NCI-H146 (cell line): ENCODE data around the gene SPNS2.

Experiments
- DNase-seq: peaks from one replicate; lab custom pipeline; 2025; lab: John Stamatoyannopoulos, UW

Gene SPNS2

DNA sequence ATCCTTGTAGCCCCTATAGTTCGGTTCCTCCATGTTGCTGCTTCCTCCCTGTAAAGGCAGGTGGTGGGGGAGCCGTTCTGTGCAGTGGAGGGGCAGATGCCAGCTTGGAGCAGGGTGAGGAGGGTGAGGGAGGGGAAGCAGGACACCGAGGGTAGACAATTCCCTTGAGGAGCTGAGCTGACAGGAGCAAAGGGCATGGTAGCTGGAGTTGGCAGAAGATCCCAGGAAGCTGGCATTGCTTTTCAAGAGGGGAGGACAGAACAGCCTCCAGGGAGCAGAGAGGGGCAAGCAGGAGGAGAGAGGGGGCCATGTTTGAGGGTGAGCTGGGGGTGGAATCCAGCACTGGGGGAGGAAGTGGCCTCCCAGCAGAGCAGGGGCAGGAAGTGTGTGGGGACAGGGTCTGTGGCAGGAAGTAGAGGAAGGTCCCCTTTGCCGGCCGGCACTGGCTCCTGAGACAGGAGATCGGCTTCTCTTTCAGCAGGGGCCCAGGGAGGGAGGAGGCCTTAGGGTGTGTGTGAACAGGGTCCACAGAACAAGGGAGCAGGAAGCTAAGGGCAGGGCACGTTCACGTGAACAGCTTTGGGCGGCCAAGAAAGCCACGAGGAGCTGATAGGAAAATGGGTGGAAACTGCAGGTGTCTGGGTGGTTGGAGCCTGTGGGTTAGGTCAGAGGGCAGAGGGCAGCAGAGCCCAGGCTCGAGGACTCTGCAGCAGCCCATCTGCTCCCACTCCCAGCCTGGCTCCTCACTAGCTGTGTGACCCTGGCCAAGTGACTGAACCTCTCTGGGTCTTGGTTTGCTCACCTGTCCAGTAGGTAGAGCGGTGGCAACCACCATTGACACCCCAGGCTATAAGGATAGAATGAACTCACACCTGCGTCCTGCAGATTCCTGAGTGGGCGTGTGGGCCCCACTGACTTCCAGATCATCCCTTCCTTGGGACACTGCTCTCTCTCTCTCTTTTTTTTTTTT is 17.5 kb upstream of the SPNS2 start:
- no peak for DNase-seq

DNA sequence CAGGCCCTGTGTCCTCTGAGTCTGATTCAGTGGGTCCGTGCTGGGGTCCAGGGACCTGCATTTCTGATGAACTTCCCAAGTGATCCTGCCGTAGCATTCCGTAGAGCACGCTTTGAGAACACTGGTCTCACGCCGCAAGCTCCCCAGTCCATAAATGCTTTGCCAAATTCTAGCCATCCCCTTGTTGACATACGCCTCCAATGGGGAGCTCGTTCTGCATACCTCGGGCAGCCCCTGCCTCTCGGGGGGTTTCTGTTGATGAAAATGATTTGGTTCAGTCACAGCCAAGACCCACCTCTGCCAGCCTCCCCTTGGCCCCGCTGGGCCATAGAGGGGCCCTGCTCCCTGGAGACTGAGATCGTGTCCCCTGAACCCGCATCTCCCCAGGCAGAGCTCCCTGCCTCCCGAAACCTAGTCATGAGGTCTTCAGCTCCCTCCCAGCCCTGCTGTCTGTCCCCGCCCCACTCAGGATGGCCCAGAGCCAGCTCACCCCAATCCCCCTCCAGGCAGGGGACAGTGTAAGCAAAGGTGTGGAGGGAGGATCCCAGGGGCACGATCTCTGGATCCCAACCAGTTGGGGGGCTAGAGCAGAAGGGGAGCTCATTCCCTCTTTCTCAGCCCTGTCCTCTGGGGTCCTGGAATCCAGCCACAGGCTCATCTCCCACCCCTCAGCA is 16.2 kb upstream of the SPNS2 start:
- DNase-seq = no peak

DNA sequence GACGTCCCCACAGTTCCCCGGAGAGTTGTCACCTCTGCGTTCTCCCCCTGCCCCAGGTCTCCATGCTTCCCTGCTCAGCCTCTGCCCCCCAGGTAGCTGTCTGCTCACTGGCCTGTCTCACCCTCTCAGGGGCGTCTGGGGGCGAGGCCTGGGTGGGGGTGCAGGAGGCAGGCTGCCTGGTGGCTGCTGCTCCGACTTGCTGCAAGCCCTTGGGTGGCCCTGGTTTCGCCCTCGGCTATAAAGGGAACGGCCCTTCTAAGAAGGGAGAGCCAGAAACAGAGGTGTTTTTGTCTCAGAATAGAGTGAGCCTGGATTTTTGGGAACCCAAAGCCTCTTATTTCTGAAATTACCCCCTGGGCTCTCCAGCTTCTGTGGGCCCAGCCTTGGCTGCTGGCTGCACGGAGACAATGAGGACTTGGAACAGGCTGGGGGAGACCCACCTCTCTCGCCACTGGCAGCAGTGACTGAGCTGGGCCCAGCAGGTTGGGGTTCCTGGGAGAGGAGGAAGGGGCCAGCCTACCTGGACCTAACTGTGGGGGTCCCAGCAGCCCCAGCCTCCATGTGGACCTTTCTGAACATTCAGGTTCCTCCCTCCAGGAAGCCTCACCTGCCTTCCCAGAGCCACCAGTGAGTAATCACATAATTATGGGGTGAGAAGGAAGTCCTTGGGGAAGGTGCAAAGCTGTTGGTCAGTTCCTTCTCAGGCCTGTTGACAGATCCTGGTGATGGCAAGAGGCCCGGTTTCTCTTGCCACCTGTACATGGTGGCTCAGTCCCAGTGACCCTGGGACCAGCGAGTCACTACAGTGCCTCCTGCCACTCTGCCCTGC is 15.5 kb upstream of the SPNS2 start:
- DNase-seq = peak; percentile 64

DNA sequence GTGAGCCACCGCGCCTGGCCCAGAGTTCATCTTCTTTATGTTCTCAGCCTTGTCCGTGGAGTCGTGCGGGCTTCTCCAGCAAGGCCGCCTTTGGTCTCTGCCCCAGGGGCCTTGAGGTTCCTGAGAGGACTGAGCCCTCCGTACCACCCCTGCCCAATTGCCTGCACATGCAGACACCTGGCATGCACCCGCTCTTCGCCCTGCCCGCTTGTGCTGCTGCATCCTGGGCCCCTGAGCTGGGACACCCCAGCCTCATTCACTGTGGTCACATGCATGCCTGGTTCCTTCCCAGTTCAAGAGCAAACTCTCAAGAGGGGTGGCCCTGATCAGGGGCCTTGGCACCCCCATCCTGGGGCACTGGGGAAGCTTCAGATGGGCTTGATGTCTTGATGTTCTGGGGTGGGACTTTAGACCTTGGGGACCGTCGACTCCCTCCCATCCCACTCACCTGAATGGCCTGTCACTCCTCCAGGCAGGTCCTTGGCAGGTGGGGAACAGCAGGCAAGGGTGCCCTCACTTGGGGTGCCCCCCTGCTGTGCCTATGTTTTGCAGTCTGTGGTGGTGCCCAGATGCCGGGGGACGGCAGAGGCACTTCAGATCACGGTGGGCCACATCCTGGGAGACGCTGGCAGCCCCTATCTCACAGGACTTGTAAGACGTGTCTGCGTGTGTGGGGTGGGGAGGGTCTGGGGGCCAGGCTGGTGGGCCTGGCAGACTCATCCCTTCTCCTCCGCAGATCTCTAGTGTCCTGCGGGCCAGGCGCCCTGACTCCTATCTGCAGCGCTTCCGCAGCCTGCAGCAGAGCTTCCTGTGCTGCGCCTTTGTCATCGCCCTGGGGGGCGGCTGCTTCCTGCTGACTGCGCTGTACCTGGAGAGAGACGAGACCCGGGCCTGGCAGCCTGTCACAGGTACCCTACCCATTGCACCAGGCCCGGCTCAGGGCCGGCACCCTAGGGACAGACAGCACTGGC is 12.7 kb upstream of the SPNS2 start:
- DNase-seq = no peak

DNA sequence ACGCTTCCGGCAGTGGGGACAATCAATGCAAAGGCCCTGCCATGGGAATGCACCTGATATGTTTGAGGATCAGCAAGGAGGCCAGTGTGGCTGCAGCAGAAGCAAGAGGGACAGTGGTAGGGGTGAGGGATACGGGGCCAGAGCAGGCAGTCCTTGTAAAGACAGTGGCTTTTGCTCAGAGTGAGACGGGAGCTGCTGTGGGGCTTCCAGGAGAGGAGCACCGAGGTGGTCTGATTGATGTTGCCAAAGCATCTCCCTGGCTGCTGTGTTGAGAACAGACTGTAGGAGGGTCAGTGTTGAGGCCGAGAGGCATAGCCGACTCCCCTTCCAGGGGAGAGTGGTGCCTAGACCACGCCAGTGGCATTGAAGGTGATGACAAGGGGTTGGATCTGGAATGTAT is 11.4 kb upstream of the SPNS2 start:
- DNase-seq = no peak

DNA sequence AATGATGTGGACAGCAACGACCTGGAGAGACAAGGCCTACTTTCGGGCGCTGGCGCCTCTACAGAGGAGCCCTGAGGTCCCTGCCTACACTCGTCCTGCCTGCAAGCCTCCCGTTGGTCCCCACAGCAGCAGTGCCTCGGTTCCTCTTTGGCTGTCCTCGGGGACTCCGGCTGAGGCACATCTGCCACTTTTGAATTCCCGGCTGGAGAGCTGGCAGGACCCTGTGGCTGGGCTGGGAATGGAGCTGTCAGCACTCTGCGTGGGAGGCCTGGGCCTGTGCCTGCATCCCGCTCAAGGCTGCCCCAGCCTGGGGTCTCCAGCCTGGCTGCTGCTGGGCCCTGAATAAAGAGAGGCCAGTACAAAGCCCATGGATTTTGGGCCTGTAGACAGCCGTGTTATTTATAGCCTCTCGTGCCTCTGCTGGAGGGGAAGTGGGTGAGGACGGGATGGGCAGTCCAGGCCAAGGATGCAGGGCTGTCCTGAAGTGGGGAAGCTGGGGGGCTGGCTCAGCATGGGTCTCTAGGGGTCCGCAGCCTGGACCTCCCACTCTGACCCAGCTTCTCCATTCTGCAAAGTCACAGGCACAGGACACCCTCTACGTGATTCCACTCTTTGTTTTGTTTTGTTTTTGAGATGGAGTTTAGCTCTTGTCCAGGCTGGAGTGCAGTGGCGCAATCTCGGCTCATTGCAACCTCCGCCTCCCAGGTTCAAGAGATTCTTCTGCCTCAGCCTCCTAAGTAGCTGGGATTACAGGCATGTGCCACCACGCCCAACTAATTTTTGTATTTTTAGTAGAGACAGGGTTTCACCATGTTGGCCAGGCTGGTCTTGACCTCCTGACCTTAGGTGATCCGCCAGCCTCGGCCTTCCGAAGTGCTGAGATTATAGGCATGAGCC is 10.6 kb upstream of the SPNS2 start:
- DNase-seq = no peak

DNA sequence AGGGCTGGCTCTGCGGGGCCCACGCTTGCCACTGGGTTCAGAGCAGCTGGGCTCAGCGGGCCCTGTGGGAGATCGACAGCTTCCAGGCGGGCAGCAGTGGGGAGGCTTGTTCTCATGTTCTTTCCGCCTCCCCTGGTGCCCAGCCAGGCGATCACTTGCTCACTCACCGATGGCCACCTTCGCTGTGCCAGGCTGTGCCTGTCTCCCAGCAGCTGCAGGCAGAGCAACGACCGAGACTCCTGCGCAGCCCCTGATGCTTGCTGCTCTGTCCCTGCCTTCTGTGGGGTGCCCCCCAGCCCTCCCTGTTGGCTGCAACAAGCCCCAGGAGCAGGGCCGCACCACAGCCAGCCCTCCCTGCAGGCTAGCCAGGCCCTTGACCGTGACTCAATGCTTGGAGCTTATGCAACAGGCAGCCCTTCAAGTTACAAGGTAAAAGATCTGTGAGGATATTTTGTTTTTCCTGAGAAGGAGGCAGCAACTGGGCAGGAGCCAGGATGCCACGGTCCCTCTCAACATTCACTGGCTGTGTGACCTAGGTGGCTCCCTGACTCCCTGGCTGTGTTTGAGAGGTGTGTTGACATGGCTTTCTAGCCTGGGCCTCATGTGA is 9.6 kb upstream of the SPNS2 start:
- no peak for DNase-seq

DNA sequence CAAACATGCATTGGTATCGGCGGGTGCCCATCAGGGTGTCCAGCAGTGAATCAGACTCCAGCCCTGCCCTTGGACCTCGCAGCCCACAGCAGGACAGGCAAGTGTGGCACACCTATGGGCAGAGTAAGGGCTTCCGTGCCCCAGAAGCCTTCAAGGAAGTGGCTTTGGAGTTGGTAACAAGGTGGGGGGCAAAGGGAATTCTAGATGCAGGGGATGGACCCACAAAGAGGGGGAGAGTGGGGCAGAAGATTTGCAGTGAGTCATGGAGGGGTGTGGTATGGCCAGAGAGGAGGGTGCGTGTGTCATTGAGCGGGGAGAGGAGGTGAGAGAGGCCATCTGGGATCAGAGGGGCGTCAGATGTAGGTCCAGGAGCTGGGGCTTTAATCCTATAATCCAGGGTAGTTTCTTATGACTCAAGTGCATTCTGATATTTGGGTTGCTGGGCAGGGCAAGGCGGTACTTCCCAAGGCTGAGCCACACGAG is 8.5 kb upstream of the SPNS2 start:
- no peak for DNase-seq

DNA sequence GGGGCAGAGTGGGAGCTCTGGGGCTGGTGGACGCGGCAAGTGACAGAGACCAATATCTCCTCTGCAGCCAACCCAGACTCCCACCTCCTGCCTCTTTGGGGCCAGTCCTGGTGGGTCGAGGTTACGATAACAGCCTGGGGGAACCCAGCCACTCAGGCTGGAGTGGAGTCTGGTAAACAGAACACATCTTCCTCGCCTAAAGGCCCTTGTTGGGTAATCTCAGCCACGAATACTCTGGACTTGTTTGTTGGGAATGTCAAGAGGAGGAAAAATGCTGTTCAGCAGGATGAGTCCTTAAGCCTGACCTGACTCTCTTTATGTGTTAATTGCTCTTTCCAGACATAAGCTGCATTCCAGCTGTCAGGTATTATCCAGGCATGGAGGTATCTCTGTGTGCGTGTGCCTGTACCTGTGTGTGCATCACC is 8.0 kb upstream of the SPNS2 start:
- DNase-seq = no peak

DNA sequence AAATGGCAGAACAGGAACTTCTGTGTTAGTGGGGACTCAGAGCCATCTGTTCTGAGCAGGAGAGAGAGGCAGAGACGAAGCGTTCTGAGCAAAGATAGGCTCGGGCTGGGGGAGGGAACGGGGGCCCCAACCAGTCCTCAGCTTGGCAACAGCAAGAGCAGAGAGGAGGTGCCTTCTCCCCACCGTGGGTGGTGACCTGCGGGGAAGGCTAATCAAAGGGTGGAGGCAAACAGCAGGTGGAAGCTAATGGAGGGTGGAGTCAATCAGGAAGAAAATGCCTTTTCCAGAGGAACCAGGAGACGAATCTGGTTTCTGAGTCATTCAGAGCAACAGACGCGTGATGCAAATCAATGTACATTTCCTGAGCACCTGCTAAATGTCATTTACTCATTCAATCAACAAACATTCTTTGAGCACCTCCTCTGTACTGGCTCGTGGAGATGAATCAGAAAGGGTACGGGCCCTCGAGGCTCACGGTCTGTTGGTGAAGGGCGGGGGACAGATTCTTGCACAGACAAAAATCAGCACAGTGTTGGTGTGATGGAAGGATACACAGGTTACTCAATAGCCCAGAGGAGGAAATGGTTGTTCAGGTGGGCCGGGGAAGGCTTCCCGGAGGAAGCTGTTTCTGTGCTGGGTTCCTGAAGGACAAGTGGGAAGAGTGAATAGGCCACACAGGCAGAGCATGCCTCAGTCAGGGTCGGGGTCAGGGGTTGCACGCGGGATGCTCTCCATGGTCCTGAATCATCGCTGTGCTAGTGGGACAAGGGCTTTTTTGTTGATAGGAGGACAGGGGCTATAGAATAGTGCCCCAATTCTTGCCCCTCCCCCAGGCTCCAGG is 5.7 kb upstream of the SPNS2 start:
- peak; percentile 78 for DNase-seq

DNA sequence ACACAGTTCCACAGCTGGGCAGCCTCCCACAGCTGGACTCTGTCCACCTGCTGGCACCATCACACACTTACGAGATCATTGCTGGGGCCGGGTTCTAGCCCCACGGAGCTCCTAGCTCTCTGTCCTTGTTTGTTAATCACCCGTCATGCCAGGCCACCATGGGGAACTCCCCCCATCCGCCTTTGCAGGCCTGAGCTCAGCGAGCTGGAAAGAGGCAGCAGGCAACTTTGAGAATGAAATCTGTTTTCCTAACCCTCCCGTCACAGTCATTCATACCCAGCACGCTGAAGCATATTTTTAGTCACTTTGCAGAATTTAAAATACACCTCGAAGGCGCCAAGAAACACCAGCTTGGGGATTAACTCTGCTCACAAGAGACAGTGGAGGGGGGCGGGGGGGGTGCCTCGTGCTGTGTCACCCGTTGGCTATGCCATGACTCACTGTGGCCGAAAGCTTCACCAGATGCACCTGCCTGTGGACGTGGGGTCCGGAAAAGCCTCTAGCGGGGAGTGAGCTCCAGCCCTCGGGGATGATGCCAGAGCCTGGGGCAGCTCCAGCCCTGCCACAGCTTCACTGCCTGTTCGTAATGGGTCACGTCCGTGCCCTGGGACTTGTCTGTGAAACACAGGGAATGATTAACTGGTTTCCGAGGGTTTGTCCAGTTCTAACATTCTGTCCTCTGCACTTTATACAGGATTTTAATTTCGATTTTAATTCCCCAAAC is 1.4 kb upstream of the SPNS2 start:
- DNase-seq = no peak

DNA sequence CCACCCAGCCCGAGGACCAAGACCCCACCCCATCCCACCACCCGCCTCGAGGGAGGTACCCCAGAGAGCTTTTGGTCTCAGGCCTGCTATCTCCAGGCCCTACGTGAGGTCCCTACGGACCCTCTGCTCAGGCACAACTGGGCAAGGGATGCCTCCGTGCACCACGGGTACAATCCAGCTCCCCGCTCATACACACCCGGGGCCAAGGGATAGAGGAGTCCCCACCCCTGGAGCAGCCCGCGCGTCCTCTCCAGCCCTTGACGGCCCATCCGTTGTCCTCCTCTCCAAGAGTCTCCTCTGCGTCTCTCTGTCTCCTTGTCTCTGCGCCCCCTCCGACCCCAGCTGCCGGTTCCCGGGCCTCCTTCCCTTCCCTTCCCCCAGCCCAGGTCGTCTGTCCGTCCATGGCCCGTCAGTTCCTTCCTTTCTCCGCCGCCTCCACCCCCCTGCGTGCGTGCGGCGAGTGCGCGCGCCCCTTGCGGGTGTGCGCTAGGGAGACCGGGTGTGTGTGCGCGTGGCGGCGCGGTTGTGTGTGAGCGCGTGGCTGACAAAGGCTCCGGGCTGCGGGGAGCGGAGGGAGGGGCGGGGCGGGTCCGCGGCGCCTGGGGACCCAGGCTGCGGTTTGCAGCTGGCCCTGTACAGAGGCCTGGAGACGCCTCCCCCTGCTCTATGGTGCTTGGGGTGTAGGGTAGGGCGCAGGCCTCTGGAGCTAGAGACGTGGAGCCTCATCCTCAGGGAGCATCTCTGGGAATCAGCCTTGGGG is 930 bp downstream of the SPNS2 start:
- DNase-seq = peak; percentile 45

DNA sequence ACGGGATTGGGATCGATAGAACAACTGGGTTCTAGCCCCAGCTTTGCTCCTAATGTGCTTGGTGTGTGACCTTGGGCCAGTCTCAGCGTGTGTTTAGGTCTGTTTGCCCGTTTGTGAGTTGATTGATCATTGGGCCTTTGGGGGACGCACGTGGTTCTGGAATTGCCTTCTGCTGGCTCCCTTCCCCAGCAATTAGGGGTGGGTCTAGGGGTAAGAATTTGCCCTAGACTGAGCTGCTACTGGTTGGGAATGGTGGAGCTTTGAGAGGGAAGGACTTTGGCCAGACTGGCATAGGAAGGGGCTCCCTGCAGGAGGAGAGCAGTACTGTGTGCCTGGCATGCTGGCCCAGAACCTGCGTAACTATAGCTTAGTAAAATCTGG is 1.5 kb downstream of the SPNS2 start:
- no peak for DNase-seq

DNA sequence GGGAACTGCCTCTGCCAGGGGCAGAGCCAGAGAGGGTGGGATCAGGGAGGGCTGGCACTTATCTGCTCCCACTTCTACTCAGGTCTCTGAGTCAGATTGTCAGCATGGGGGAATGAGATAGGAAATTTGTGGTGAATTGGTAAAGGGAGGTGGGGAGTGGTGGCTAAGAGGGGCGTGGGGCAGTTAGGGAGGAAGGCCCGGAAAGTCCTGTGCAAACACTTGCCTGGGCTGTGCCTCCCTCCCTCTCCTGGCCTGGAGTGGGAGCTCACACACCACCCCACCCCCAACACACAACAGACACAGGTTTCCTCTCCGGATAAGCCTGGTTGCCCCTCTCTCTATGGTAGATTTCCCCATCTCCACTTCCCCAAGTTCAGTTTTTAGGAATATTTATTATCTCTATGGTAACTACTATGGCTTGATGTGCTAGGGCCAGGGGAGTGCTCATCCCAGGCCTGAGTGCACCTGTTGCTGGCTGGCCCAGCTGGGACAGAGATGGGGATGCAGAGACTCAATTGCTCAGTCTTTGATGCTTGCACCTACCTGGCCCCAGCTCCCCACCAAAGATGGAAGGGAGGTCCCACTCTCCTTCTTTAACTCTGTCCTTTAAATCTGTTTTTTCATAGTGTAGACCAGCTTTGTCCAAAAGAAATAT is 2.7 kb downstream of the SPNS2 start:
- no peak for DNase-seq

DNA sequence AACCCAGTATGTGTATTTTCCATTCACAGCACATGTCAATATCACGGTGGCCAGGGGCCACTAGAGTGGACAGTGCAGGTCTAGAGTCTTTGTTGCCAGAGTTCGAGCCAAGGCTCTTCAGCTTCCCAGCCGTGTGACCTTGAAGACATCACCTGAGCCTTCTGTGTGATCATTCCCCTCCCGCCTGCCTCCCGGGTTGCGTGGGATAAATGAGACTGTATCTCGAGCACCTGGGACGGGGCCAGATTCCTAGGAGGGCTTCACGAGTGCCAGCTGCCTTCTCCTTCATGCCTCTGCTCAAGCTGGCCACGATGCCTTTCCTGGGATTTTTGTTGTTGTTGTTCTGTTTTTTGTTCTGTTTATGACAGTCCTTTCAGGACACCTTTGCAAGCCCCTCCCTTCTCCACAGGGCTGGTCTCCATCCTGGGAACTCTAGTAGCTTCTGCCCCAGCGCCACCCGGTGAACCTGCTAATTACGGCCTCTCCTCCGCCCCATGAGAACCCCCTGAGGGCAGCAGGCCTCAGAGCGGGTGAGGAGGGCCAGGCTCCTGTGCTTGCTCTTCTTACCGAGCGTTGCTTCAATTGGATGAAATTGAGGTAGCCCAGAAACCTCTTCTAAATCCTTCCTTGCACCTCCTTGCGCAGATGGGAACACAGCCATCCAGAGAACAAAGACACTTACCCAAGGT is 3.9 kb downstream of the SPNS2 start:
- no peak for DNase-seq
